PC-3 (cell line): Measurements from ENCODE around the gene PDE9A. TPM values are rescaled to one million over a fixed set of nuclear protein-coding genes. Genes with fewer than 3 reads are reported as not detected.

ENCODE experiments used
- ATAC-seq: fragments of 200-7000 bp; cut with Tn5 transposase; 2 replicates; pipeline ENCODE4 v1.9.1; 2020; ENCODE audit warnings: mild to moderate bottlenecking, moderate library complexity
- BruUV-seq: library from RNA; stranded (reverse); fragments of 400-500 nt; replicated peaks from 2 replicates; lab custom pipeline; 2021; lab: Mats Ljungman, UMichigan
- CTCF ChIA-PET: fragments of 300-600 bp; sonication (Branson Sonifier 250); formaldehyde crosslinking; loops from one replicate; lab custom pipeline; 2022; ENCODE audit warnings: antibody characterized with exemption; lab: Charles Lee
- POLR2A ChIA-PET: fragments of 300-600 bp; sonication (Branson Sonifier 250); formaldehyde crosslinking; loops from one replicate; lab custom pipeline; 2022; ENCODE audit warnings: antibody characterized with exemption; ENCODE audit not compliant: unreplicated experiment; lab: Charles Lee
- DNase-seq: peaks from one replicate; pipeline ENCODE4 v3.0.0-alpha.2; 2015
- H2AFZ ChIP-seq: fragments of 300-600 bp; sonication (generic); 2 replicates; pipeline ENCODE4 v1.6.0; 2016; ENCODE audit warnings: antibody characterized with exemption, low read length
- H3F3A ChIP-seq: fragments of 300-600 bp; sonication (generic); one replicate; pipeline ENCODE4 v1.6.0; 2017; ENCODE audit warnings: antibody characterized with exemption, low read length, control low read depth, mild to moderate bottlenecking; ENCODE audit not compliant: unreplicated experiment
- H3K27ac ChIP-seq: fragments of 300-600 bp; sonication (generic); 2 replicates; pipeline ENCODE4 v1.5.1; 2016; ENCODE audit warnings: mild to moderate bottlenecking, low read length
- H3K27me3 ChIP-seq: fragments of 300-600 bp; sonication (generic); 2 replicates; pipeline ENCODE4 v1.6.1; 2016; ENCODE audit warnings: low read length, mixed read lengths
- H3K36me3 ChIP-seq: fragments of 300-600 bp; sonication (generic); 2 replicates; pipeline ENCODE4 v1.6.1; 2016; ENCODE audit warnings: low read depth, mixed run types, low read length, mixed read lengths
- H3K4me1 ChIP-seq: fragments of 300-600 bp; sonication (generic); 2 replicates; pipeline ENCODE4 v1.5.1; 2016; ENCODE audit warnings: low read length; ENCODE audit not compliant: insufficient read depth
- H3K4me2 ChIP-seq: fragments of 300-600 bp; sonication (generic); 2 replicates; pipeline ENCODE4 v1.6.0; 2016; ENCODE audit warnings: low read length
- H3K4me3 ChIP-seq: fragments of 300-600 bp; sonication (generic); 2 replicates; pipeline ENCODE4 v1.5.1; 2016; ENCODE audit warnings: mild to moderate bottlenecking, low read length, mixed read lengths
- H3K79me2 ChIP-seq: fragments of 300-600 bp; sonication (generic); 2 replicates; pipeline ENCODE4 v1.6.1; 2017; ENCODE audit warnings: low read length, mixed read lengths
- H3K9ac ChIP-seq: fragments of 300-600 bp; sonication (generic); 2 replicates; pipeline ENCODE4 v1.6.0; 2016; ENCODE audit warnings: mild to moderate bottlenecking, low read length
- H3K9me2 ChIP-seq: fragments of 300-600 bp; sonication (generic); replicated peaks from 2 replicates; pipeline ENCODE4 v1.6.1; 2016; ENCODE audit warnings: mixed run types, low read length, mixed read lengths
- H3K9me3 ChIP-seq: fragments of 300-600 bp; sonication (generic); 2 replicates; pipeline ENCODE4 v1.6.1; 2016; ENCODE audit warnings: low read length, mixed read lengths
- H4K20me1 ChIP-seq: fragments of 300-600 bp; sonication (generic); 2 replicates; pipeline ENCODE4 v1.6.1; 2016; ENCODE audit warnings: low read length, mixed read lengths
- EZH2 ChIP-seq: fragments of 300-600 bp; sonication (generic); IDR thresholded peaks from one replicate; pipeline ENCODE4 v1.6.1; 2017; ENCODE audit warnings: antibody characterized with exemption, mild to moderate bottlenecking, low read length; ENCODE audit not compliant: unreplicated experiment
- EZH2phosphoT487 ChIP-seq: fragments of 300-600 bp; sonication (generic); IDR thresholded peaks from 2 replicates; pipeline ENCODE4 v1.6.1; 2018; ENCODE audit warnings: mild to moderate bottlenecking, antibody characterized with exemption, low read length, borderline replicate concordance
- intact Hi-C: fragments of 100-400 bp; cut with micrococcal nuclease; formaldehyde crosslinking; loops from 2 replicates; pipeline ENCODE4 v1.9.0; 2023
- total RNA-seq: library from RNA; depleted of rRNA; stranded (reverse); fragments of >200 nt; gene quantifications from 2 replicates; pipeline ENCODE4 v1.2.3, GENCODE V29; 2014
- TF ChIP-seq, protein P1 (sequence below): fragments of 300-600 bp; sonication (generic); conservative IDR thresholded peaks from 2 replicates; pipeline ENCODE4 v1.5.1; 2017; ENCODE audit warnings: antibody characterized with exemption, low read depth, mild to moderate bottlenecking, low read length

PDE9A gene
- total RNA-seq, 1 experiment from 2014 or later: 0.33 TPM

DNA sequence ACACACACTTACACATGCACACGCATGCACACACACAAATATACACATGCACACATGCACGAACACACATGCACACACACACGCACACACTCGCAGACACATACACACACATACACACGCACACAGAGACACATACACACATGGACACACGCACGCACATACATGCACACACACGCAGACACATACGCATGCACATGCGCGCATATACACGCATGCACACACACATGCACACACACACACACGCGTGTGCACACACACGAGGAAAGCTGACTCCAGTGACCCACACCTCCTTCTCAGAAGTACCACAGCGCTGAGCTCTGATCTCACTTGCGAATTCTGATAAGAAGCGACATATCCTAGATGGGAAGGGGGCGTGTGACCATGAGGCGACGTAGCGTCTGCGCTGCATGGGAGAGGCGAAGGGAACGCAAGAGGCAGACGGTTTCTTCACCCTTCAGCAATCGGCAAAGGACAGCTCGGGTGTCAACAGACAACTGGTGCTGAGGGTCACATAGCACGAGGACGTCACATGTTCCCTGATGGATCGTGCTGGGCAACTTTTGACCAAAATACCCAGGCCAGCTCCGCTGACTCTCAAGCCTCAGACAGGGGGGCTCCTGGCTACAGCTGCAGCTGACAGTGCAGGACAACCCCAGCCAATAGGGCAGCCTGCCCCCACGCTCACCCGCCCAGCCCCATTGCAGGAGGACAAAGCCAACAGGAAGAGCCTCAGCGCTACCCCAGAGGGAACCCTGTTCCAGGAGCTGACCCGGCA is 16.0 kb upstream of the PDE9A start:
- Histone ChIP-seq H3K79me2 (no peaks in the 10 kb centered on the region), H3K9me2 (no peaks in the 10 kb centered on the region), H4K20me1 (no peaks in the 10 kb centered on the region), H3K4me1 (no peaks in the 10 kb centered on the region), H3K27ac (no peak overlapping the region), H2AFZ (no peak overlapping the region), H3K4me2 (no peak overlapping the region), H3F3A (no peaks in the 10 kb centered on the region), H3K9me3 (no peaks in the 10 kb centered on the region), H3K27me3 (peaks cover 23% of the 10 kb centered on the region), H3K9ac (no peak overlapping the region), H3K36me3 (no peaks in the 10 kb centered on the region), H3K4me3 (no peak overlapping the region)
- no peak for DNase-seq
- intact Hi-C loops: no loop called here
- ATAC-seq: no peak
- POLR2A ChIA-PET: no interaction called here
- CTCF ChIA-PET: no interaction called here
- BruUV-seq: no TSS peak
- TF ChIP-seq, protein P1, sequence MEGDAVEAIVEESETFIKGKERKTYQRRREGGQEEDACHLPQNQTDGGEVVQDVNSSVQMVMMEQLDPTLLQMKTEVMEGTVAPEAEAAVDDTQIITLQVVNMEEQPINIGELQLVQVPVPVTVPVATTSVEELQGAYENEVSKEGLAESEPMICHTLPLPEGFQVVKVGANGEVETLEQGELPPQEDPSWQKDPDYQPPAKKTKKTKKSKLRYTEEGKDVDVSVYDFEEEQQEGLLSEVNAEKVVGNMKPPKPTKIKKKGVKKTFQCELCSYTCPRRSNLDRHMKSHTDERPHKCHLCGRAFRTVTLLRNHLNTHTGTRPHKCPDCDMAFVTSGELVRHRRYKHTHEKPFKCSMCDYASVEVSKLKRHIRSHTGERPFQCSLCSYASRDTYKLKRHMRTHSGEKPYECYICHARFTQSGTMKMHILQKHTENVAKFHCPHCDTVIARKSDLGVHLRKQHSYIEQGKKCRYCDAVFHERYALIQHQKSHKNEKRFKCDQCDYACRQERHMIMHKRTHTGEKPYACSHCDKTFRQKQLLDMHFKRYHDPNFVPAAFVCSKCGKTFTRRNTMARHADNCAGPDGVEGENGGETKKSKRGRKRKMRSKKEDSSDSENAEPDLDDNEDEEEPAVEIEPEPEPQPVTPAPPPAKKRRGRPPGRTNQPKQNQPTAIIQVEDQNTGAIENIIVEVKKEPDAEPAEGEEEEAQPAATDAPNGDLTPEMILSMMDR: no peak
- TF ChIP-seq EZH2 (no peak), EZH2phosphoT487 (no peak)

DNA sequence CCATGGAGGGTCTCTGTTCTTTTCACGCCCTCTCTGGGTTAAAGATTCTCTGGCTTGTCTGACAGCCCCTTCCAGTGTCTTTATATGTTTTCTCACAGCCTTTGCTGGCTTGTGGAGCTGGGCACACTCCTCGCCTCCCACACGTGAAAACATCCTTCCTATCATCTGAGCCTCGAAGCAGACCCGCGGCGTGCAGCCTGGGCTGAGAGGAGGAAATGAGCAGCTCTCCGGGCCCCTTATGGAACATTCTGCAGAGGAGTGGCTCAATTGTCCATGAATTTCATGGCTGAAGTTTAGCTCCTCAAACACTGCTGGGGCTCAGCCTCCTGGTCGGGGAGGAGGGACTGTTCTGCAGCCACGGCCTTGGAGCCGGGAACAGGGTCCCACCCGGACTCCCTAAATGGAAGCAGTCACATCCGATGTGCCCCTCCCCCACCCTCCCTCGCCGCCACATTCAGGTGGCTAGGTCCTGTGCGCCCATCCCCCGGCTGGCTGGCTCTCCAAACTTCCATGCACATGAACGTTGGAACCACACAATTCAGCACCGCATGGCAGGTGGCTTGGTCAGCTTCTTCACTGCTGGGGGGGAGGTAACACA is 15.1 kb upstream of the PDE9A start:
- intact Hi-C loops: no loop called here
- POLR2A ChIA-PET: no interaction called here

More for the DNA sequence above, 15.1 kb upstream of the PDE9A start:
- Histone ChIP-seq H2AFZ (no peak overlapping the region), H3K4me2 (no peak overlapping the region), H3K9me2 (no peaks in the 10 kb centered on the region), H4K20me1 (no peaks in the 10 kb centered on the region), H3K27me3 (peaks cover 23% of the 10 kb centered on the region), H3K4me3 (no peak overlapping the region), H3K9me3 (no peaks in the 10 kb centered on the region), H3K27ac (no peak overlapping the region), H3K79me2 (no peaks in the 10 kb centered on the region), H3K9ac (no peak overlapping the region), H3K4me1 (no peaks in the 10 kb centered on the region), H3F3A (no peaks in the 10 kb centered on the region), H3K36me3 (no peaks in the 10 kb centered on the region)
- no peak for DNase-seq
- TF ChIP-seq, protein P1: no peak
- TF ChIP-seq EZH2phosphoT487: no peak
- no peak for TF ChIP-seq EZH2
- CTCF ChIA-PET: no interaction called here
- ATAC-seq: no peak
- BruUV-seq: no TSS peak
